Body of pancreas (tissue), 4 donors: ENCODE measurements around the gene PSMB2.

Experiments
- POLR2A ChIP-seq, 3 donors: fragments of 450-650 bp; IDR thresholded peaks; one replicate each; pipeline ENCODE4 v1.6.1; 2016; ENCODE audit warnings: antibody characterized with exemption in 3 of 3, mild to moderate bottlenecking in 2 of 3
- TF ChIP-seq, protein P1 (sequence below), 7 experiments: fragments of 450-650 bp in 4 of 7; fragments of 200-600 bp in 3 of 7; sonication (generic) in 3 of 7; IDR thresholded peaks; one replicate each; pipeline ENCODE4 v1.5.1; 2016 to 2019; ENCODE audit warnings: antibody characterized with exemption in 7 of 7

DNA sequence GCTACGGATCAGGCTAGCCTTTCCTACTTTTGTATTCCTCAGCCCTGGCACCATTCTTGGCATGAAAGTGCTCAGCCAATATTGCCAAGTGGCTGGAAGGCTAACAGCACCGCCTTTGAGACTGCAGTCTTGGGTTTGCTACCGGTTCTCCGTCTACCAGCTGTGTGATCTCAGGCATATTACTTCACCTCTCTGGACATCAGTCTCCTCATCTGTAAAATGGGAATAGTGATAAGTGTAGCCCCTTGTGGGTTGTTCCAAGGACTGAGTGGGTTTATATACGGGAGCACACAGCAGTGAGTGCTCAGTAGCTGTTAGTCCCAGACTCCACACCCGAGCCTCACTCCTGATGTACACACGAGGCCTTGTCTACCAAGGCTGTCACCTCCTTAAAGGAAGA is 54.5 kb downstream of the PSMB2 start:
- TF ChIP-seq, protein P1, sequence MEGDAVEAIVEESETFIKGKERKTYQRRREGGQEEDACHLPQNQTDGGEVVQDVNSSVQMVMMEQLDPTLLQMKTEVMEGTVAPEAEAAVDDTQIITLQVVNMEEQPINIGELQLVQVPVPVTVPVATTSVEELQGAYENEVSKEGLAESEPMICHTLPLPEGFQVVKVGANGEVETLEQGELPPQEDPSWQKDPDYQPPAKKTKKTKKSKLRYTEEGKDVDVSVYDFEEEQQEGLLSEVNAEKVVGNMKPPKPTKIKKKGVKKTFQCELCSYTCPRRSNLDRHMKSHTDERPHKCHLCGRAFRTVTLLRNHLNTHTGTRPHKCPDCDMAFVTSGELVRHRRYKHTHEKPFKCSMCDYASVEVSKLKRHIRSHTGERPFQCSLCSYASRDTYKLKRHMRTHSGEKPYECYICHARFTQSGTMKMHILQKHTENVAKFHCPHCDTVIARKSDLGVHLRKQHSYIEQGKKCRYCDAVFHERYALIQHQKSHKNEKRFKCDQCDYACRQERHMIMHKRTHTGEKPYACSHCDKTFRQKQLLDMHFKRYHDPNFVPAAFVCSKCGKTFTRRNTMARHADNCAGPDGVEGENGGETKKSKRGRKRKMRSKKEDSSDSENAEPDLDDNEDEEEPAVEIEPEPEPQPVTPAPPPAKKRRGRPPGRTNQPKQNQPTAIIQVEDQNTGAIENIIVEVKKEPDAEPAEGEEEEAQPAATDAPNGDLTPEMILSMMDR (IDR thresholded peaks at IDR 0.05), result no peak
- no peak for TF ChIP-seq POLR2A (IDR thresholded peaks at IDR 0.05)
